ENCODE data around the gene ANKRD39.
"Not testable (repeated sequence)": the region's sequence is repeated elsewhere in the genome, so short reads cannot be mapped to it uniquely, and the experiment has no call there.

Gene ANKRD39, protein sequence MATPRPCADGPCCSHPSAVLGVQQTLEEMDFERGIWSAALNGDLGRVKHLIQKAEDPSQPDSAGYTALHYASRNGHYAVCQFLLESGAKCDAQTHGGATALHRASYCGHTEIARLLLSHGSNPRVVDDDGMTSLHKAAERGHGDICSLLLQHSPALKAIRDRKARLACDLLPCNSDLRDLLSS

GRCh38 chr2:96857667-96858372 lies at the start of gene ANKRD39:
Gene ANKRD39, minus strand, starts transcription at chr2:96858016. Its CDS starts 29 bp downstream, at chr2:96857987.
- peak; percentile 97 for DNase-seq

GRCh38 chr2:96906729-96907114 lies 48.9 kb upstream of the ANKRD39 start:
- no peak for DNase-seq

DNA sequence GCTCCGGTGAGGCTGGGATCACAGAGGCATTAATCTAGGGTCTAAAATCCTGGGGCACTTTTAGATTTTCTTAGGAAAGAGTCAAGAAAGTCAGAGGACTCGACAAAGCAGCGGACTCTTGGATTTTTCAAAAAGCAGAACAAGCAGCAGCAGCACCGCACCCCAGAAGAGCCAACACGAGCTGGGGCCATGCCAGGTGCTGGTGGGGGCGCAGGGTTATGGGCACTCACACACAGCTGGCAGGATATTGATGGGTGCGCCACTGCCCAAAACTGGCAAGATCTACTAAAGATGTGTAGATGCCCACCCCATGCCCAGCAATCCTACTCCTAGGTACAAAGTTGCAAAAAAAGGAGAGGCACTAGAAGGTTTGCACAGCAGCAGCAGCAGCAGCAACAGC lies 46.0 kb upstream of the ANKRD39 start:
- DNase-seq = no peak

GRCh38 chr2:96903318-96903717 lies 45.5 kb upstream of the ANKRD39 start:
- no peak for DNase-seq

GRCh38 chr2:96900237-96900636 lies 42.4 kb upstream of the ANKRD39 start:
- no peak for DNase-seq

GRCh38 chr2:96899413-96899741 lies 41.6 kb upstream of the ANKRD39 start:
- no peak for DNase-seq

GRCh38 chr2:96898641-96899412 lies 41.0 kb upstream of the ANKRD39 start:
- no peak for DNase-seq

DNA sequence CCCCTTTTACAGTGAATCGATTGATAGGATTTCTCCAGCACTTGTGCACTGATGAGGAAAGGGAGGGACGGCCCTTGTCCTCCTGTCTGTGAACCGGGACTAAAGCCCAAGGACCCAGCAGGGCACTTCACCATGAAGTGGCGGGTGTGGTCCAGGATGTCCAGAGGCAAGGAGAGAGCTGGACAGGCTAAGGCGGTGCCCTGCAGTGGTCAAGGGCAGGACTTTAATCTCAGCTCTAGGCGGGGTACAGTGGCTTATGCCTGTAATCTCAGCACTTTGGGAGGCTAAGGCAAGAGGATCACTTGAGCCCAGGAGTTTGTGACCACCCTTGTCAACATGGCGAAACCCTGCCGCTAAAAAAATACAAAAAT lies 40.3 kb upstream of the ANKRD39 start:
- DNase-seq = no peak

- DNase-seq = no peak
Measured at GRCh38 chr2:96897491-96898134, 39.8 kb upstream of the ANKRD39 start.

- peak; percentile 85 for DNase-seq
Measured at GRCh38 chr2:96895746-96896651, 38.2 kb upstream of the ANKRD39 start.

GRCh38 chr2:96895032-96895745 lies 37.4 kb upstream of the ANKRD39 start:
- no peak for DNase-seq

DNA sequence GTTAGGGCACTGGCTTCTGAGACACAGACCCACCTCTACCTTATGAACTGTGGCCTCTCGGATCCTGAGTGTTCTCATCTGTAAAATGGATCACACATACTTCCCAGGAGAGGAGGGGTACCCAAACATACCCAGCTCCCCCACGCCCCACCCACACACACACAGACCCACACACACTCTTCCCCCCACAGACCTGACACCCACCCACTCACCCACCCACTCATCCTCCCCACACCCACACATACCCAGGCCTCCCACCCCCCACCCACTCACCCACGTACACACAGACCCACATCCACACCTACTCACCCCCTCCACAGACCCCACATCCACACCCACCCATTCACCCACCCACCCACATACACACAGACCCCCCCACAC lies 36.3 kb upstream of the ANKRD39 start:
- no peak for DNase-seq

- no peak for DNase-seq
Measured at GRCh38 chr2:96893289-96894150, 35.7 kb upstream of the ANKRD39 start.

- no peak for DNase-seq
Measured at GRCh38 chr2:96891591-96892333, 33.9 kb upstream of the ANKRD39 start.

- no peak for DNase-seq
Measured at GRCh38 chr2:96890726-96891385, 33.0 kb upstream of the ANKRD39 start.

GRCh38 chr2:96890252-96890651 lies 32.4 kb upstream of the ANKRD39 start:
- DNase-seq = no peak

DNA sequence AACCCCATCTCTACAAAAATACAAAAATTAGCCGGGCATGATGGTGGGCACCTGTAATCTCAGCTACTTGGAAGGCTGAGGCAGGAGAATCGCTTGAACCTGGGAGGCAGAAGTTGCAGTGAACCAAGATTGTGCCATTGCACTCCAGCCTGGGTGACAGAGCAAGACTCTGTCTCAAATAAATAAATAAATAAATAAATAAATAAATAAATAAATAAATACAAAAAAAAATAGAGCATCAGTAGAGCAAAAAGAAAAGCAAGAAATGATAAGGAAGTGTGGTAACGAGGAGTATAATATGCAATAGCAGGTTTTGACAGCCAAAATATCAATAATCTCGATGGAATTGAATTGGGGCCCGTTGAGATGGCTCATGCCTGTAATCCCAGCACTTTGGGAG lies 31.7 kb upstream of the ANKRD39 start:
- not testable (repeated sequence) for DNase-seq

- no peak for DNase-seq
Measured at GRCh38 chr2:96888072-96889011, 30.5 kb upstream of the ANKRD39 start.
